HT-29 (cell line): ENCODE results near the gene MATCAP1. TPM values are rescaled to one million over a fixed set of nuclear protein-coding genes. Genes with fewer than 3 reads are reported as not detected.

Source experiments
- DNase-seq: peaks from one replicate; pipeline ENCODE4 v3.0.0-alpha.2; 2015; ENCODE audit warnings: low spot score
- total RNA-seq: library from RNA; depleted of rRNA; stranded (reverse); fragments of >200 nt; shearing (Covaris generic); gene quantifications from 2 replicates; pipeline ENCODE4 v1.2.3, GENCODE V29; 2014

MATCAP1 gene
- total RNA-seq, 1 experiment from 2014 or later: 41.4 TPM

GRCh38 chr16:67173808-67174705 is 9.7 kb downstream of the MATCAP1 start:
- DNase-seq: peak; percentile 94

GRCh38 chr16:67173323-67173722 is 10.4 kb downstream of the MATCAP1 start:
- DNase-seq: no peak

- DNase-seq: peak; percentile 40
Measured at GRCh38 chr16:67170949-67171649, 12.7 kb downstream of the MATCAP1 start.

GRCh38 chr16:67170168-67170948 is 13.4 kb downstream of the MATCAP1 start, which contains the start of gene NOL3:
Gene NOL3, plus strand, starts transcription at chr16:67170538.
- DNase-seq: peak; percentile 76

- peak; percentile 23 for DNase-seq
Measured at GRCh38 chr16:67169642-67170167, 14.1 kb downstream of the MATCAP1 start.

GRCh38 chr16:67169011-67169451 is 14.7 kb downstream of the MATCAP1 start:
- no peak for DNase-seq

GRCh38 chr16:67167588-67167987 is 16.2 kb downstream of the MATCAP1 start:
- DNase-seq: no peak

GRCh38 chr16:67166598-67167168 is 17.1 kb downstream of the MATCAP1 start:
- DNase-seq: no peak

- DNase-seq: no peak
Measured at GRCh38 chr16:67166110-67166547, 17.6 kb downstream of the MATCAP1 start.

- DNase-seq: no peak
Measured at GRCh38 chr16:67165121-67166078, 18.4 kb downstream of the MATCAP1 start.

GRCh38 chr16:67164599-67165061 is 19.1 kb downstream of the MATCAP1 start, which contains the start of gene HSF4:
Gene HSF4, plus strand, starts transcription at chr16:67164745. Its CDS starts 67 bp downstream, at chr16:67164812.
- peak; percentile 77 for DNase-seq

GRCh38 chr16:67163999-67164558 is 19.7 kb downstream of the MATCAP1 start:
- DNase-seq: peak; percentile 23

GRCh38 chr16:67163164-67163998 is 20.4 kb downstream of the MATCAP1 start:
- DNase-seq: no peak

- DNase-seq: no peak
Measured at GRCh38 chr16:67162506-67163163, 21.1 kb downstream of the MATCAP1 start.

GRCh38 chr16:67161595-67162058 is 22.1 kb downstream of the MATCAP1 start:
- no peak for DNase-seq

GRCh38 chr16:67158637-67159600 is 24.8 kb downstream of the MATCAP1 start:
- DNase-seq: no peak
